GM19467 (cell line): ENCODE data around the gene ESRRA.

ENCODE experiments used
- ATAC-seq: cut with Tn5 transposase; IDR thresholded peaks from one replicate; pipeline ENCODE4 v1.9.1; 2021; ENCODE audit warnings: mild to moderate bottlenecking, moderate library complexity; ENCODE audit not compliant: unreplicated experiment

Gene ESRRA

GRCh38 chr11:64361659-64362058, 56.3 kb downstream of the ESRRA start:
- ATAC-seq, result no peak

- ATAC-seq, result no peak
Observed at GRCh38 chr11:64362339-64362738, 57.0 kb downstream of the ESRRA start.

DNA sequence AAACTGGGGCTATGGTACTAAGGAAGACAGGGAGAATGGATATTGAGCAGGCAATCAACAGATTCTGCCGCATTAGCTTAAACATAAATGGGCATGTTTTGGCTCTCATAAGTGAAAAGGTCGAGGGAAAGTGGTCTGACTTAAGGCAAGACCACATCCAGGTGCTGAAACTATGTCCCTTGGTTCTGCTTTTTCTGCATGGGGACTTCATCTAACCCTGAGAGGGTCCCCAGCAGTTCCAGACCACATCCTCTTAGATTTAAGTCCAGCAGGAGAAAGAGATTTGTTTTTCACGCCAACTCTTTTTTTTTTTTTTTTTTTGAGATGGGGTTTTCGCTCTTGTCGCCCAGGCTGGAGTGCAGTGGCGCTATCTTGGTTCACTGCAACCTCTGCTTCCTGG, 59.1 kb downstream of the ESRRA start:
- no peak for ATAC-seq

GRCh38 chr11:64364911-64365310, 59.6 kb downstream of the ESRRA start:
- no peak for ATAC-seq
